ENCODE data around the gene TEX264.

The TEX264 gene, protein sequence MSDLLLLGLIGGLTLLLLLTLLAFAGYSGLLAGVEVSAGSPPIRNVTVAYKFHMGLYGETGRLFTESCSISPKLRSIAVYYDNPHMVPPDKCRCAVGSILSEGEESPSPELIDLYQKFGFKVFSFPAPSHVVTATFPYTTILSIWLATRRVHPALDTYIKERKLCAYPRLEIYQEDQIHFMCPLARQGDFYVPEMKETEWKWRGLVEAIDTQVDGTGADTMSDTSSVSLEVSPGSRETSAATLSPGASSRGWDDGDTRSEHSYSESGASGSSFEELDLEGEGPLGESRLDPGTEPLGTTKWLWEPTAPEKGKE

DNA sequence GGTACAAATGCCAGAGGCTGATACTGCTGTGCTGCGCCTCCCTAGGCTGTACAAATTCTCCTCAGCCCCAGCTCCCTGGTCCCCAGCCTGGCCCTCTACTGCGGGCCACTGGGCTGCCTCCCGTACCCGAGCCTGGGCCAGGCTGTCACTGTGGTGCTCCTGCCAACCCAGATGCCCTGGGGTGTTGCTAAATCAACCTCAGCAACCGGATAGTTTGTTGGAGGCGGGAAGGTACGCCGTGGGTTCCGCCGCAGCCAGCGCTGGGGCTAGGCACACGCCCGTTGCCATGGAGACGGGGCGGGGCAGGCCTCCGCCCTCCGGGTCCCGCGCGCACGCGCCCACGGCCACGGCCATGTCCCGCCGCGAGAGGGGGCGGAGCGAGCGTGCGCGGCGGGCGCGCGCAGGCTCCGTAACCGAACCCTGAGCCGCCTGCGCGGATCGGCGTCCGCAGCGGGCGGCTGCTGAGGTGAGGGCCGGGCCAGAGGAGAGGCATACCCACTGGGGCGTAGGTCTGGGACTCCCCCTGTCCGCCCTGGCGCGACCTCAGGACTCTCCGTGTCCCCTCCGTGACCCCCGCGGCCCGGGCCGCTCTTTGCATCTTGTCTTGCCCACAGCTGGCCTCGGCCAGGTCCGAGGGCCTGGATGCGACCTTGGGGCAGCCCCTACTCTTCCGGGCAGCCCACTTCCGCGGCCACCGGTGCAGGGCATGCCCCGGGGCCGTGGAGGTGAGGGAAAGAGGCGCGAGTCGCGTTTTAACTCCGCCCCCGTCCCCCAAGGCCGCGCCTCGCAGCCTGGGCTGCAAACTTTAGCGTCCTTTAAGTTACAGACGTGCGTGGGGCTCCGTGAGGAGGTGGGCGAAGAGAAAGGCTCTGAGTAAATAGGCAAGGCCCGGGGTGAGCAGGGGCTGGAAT, at the start of gene TEX264:
Gene TEX264, plus strand, starts transcription at position 430 of the 911 bp plus-strand sequence. CDS start 3,053 bp downstream, outside the sequence.
- peak within 1 kb of the TSS; percentile 68 to 98 (median 93) for H3K27ac ChIP-seq
- H3K9ac ChIP-seq: peak within 1 kb of the TSS; percentile 86 to 98 (median 92)
- H3K36me3 ChIP-seq: peaks cover 9 to 43% (median 22%) of the 10 kb centered on the region in 11 experiments; a peak in 20 of 22 replicates
- H3K27me3 ChIP-seq: no peaks in the 10 kb centered on the region
- H4K20me1 ChIP-seq: peaks cover 0 to 30% (median 0%) of the 10 kb centered on the region in 11 experiments; a peak in 3 of 22 replicates
- peak in 5 of 11 experiments; percentile 20 to 77 (median 55); a peak in 8 of 22 replicates for TF ChIP-seq Cebpa-rat (IDR thresholded peaks at IDR 0.05)
- H3K4me1 ChIP-seq: peaks cover 46 to 91% (median 82%) of the 10 kb centered on the region in 10 experiments
- no peaks in the 10 kb centered on the region for H3K9me3 ChIP-seq (replicated peaks in 1 of 11)
- peak within 1 kb of the TSS; percentile 71 to 94 (median 82) for H3K4me3 ChIP-seq
- peak within 1 kb of the TSS; percentile 84 to 99 (median 97) for H3K4me2 ChIP-seq

GRCh38 chr3:51622413-51622812, 48.6 kb upstream of the TEX264 start:
- Histone ChIP-seq H3K36me3 (peaks cover 6 to 44% (median 19%) of the 10 kb centered on the region in 11 experiments; a peak in 21 of 22 replicates), H3K4me1 (peaks cover 0 to 30% (median 2%) of the 10 kb centered on the region in 10 experiments; a peak in 8 of 20 replicates), H3K4me2 (peak overlapping the region in 3 of 11 experiments; percentile 5 to 21 (median 20); a peak in 4 of 22 replicates), H3K4me3 (no peak overlapping the region), H3K9ac (no peak overlapping the region), H4K20me1 (peaks cover 8 to 91% (median 37%) of the 10 kb centered on the region in 11 experiments; a peak in 19 of 22 replicates), H3K27ac (peak overlapping the region in 1 of 11 experiments; percentile 14; a peak in 1 of 22 replicates), H3K27me3 (no peaks in the 10 kb centered on the region), H3K9me3 (replicated peaks in 1 of 11) (no peaks in the 10 kb centered on the region)
- no peak for TF ChIP-seq Cebpa-rat (IDR thresholded peaks at IDR 0.05)

DNA sequence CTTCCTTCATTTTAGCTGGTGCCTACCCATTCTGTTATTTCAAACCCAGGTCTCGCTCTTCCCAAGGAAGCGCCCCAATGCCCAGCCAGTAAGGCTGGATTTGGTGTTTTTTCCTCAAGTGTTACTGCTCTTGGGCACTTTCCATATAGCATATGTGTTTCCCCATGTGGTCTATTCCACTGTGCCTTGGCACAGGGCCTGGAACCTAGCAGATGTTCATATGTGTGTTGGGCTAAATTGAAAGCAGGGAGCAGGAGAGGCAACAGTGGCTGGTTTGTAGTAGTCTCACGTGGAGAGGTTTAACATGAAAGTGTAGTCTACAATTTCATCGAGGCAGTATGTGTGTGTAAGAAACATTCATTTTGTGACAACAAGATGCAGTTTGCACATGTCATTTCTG, 48.2 kb upstream of the TEX264 start:
- H4K20me1 ChIP-seq: peaks cover 8 to 88% (median 41%) of the 10 kb centered on the region in 11 experiments; a peak in 19 of 22 replicates
- H3K27me3 ChIP-seq: no peaks in the 10 kb centered on the region
- peak overlapping the region in 2 of 11 experiments; percentile 20 to 21; a peak in 2 of 22 replicates for H3K4me2 ChIP-seq
- H3K9me3 ChIP-seq (replicated peaks in 1 of 11): no peaks in the 10 kb centered on the region
- H3K9ac ChIP-seq: no peak overlapping the region
- H3K36me3 ChIP-seq: peaks cover 11 to 48% (median 24%) of the 10 kb centered on the region in 11 experiments
- peak overlapping the region in 1 of 11 experiments; percentile 14; a peak in 1 of 22 replicates for H3K27ac ChIP-seq
- no peak for TF ChIP-seq Cebpa-rat (IDR thresholded peaks at IDR 0.05)
- peaks cover 0 to 30% (median 2%) of the 10 kb centered on the region in 10 experiments; a peak in 8 of 20 replicates for H3K4me1 ChIP-seq
- no peak overlapping the region for H3K4me3 ChIP-seq

GRCh38 chr3:51630513-51630912, 40.5 kb upstream of the TEX264 start:
- no peak overlapping the region for H3K4me2 ChIP-seq
- no peak overlapping the region for H3K9ac ChIP-seq
- H3K36me3 ChIP-seq: peaks cover 84 to 91% (median 88%) of the 10 kb centered on the region in 11 experiments
- H3K27ac ChIP-seq: no peak overlapping the region
- H3K4me3 ChIP-seq: no peak overlapping the region
- peaks cover 0 to 20% (median 6%) of the 10 kb centered on the region in 11 experiments; a peak in 10 of 22 replicates for H4K20me1 ChIP-seq
- TF ChIP-seq Cebpa-rat (IDR thresholded peaks at IDR 0.05): no peak
- H3K27me3 ChIP-seq: no peaks in the 10 kb centered on the region
- no peaks in the 10 kb centered on the region for H3K4me1 ChIP-seq
- no peaks in the 10 kb centered on the region for H3K9me3 ChIP-seq (replicated peaks in 1 of 11)

DNA sequence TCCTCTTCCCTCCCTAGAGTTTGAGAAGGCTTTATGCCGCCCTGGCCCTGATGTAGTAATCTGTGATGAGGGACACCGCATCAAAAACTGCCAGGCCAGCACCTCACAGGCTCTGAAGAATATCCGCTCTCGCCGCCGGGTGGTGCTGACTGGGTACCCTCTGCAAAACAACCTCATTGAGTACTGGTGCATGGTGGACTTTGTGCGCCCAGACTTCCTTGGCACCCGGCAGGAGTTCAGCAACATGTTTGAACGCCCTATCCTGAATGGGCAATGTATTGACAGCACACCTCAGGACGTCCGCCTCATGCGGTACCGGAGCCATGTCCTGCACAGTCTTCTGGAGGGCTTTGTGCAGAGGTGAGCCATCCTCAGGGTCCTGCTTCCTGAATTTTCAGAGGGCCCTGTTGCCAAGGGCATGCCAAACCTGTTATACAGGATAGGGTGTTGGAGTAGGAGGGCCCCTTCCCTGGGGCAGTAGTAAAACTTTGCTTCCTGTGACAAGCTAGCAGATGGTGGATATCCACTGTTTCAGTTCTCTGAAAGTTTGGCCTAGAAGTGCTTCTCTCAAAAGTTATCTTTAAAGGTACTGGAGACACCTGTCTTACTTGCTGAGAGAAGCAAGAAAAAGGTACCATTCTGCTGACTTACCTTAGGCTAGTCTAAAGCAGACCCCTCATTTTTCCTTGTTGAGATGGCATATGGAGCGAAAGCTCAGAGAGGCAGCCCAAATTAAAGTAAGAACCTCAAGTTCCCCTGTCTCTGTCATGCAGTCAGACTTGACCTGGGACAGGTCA, 33.7 kb upstream of the TEX264 start:
- Histone ChIP-seq H3K27ac (no peak overlapping the region), H3K9me3 (replicated peaks in 1 of 11) (no peaks in the 10 kb centered on the region), H3K9ac (no peak overlapping the region), H4K20me1 (peaks cover 0 to 12% (median 0%) of the 10 kb centered on the region in 11 experiments; a peak in 4 of 22 replicates), H3K27me3 (no peaks in the 10 kb centered on the region), H3K36me3 (peaks cover 96 to 100% (median 98%) of the 10 kb centered on the region in 11 experiments), H3K4me2 (no peak overlapping the region), H3K4me3 (no peak overlapping the region), H3K4me1 (peaks cover 0 to 8% (median 5%) of the 10 kb centered on the region in 10 experiments; a peak in 11 of 20 replicates)
- TF ChIP-seq Cebpa-rat (IDR thresholded peaks at IDR 0.05): no peak

DNA sequence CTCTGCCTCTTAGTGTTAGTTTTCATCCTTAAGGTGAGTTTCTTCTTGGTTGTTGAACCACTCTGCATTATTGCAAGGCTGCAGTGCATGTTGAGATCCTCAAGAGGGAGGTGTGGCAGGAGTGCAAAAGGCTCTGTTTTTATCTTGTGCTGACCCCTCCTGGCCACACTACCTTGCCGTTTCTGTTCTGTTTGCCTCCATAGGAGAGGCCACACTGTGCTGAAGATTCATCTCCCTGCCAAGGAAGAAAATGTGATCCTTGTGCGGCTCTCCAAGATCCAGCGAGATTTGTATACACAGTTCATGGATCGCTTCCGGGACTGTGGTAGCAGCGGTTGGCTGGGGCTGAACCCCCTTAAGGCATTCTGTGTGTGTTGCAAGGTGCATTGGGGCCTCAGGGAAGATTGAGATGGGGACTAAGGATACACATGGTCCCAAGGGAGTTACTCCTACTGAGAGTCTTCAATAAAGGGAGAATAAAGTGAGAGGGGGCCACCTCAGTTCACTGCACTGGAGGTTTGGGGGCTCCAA, 33.0 kb upstream of the TEX264 start:
- H3K4me3 ChIP-seq: no peak overlapping the region
- no peak overlapping the region for H3K27ac ChIP-seq
- H3K36me3 ChIP-seq: peaks cover 92 to 100% (median 96%) of the 10 kb centered on the region in 11 experiments
- peaks cover 0 to 12% (median 0%) of the 10 kb centered on the region in 11 experiments; a peak in 4 of 22 replicates for H4K20me1 ChIP-seq
- no peak for TF ChIP-seq Cebpa-rat (IDR thresholded peaks at IDR 0.05)
- H3K4me2 ChIP-seq: no peak overlapping the region
- H3K9ac ChIP-seq: no peak overlapping the region
- no peaks in the 10 kb centered on the region for H3K9me3 ChIP-seq (replicated peaks in 1 of 11)
- H3K4me1 ChIP-seq: peaks cover 4 to 15% (median 11%) of the 10 kb centered on the region in 10 experiments; a peak in 17 of 20 replicates
- no peaks in the 10 kb centered on the region for H3K27me3 ChIP-seq

DNA sequence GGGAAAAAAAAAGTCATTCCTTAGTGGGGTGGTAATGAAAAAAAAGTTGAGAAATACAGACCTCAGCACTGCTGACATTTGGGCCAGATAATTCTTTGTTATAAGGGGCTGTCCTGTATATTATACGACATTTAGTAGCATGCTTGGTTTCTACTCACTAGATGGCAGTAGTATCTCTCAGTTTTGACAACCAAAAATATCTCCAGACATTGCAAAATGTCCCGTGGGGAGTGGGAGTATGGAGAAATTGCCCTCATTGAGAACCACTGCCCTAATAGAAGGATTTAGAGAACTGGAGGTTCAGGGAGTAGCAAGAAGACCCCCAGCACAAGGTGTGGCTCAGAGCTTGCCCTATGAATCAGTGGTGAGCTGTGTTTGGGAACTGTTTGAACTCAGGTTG, 28.6 kb upstream of the TEX264 start:
- peaks cover 94 to 100% (median 96%) of the 10 kb centered on the region in 11 experiments for H3K36me3 ChIP-seq
- peaks cover 16 to 42% (median 31%) of the 10 kb centered on the region in 10 experiments for H3K4me1 ChIP-seq
- H3K27me3 ChIP-seq: no peaks in the 10 kb centered on the region
- peak overlapping the region in 9 of 11 experiments; percentile 7 to 78 (median 68); a peak in 17 of 22 replicates for H3K27ac ChIP-seq
- peaks cover 0 to 5% (median 4%) of the 10 kb centered on the region in 11 experiments; a peak in 10 of 22 replicates for H3K9me3 ChIP-seq (replicated peaks in 1 of 11)
- H4K20me1 ChIP-seq: peaks cover 0 to 3% (median 0%) of the 10 kb centered on the region in 11 experiments; a peak in 2 of 22 replicates
- TF ChIP-seq Cebpa-rat (IDR thresholded peaks at IDR 0.05): peak in 4 of 11 experiments; percentile 27 to 80 (median 66); a peak in 5 of 22 replicates
- peak overlapping the region in 9 of 11 experiments; percentile 15 to 61 (median 38); a peak in 14 of 22 replicates for H3K9ac ChIP-seq
- peak overlapping the region; percentile 6 to 76 (median 57); a peak in 19 of 22 replicates for H3K4me2 ChIP-seq
- H3K4me3 ChIP-seq: no peak overlapping the region
